ENCODE measurements around the gene ATP1A1. TPM values are rescaled to one million over a fixed set of nuclear protein-coding genes. Genes with fewer than 3 reads are reported as not detected.

Gene ATP1A1
- total RNA-seq, 1 donor from 2014 or later, result 216 TPM

- Histone ChIP-seq H3K36me3 (ENCODE audit: control insufficient read depth, insufficient read depth, low read length) (no peaks in the 10 kb centered on the region), H3K27me3 (ENCODE audit: control insufficient read depth, insufficient read depth, low read length) (no peaks in the 10 kb centered on the region), H3K4me3 (ENCODE audit: low read depth, low read length) (no peak overlapping the region)
- TF ChIP-seq, protein P1, sequence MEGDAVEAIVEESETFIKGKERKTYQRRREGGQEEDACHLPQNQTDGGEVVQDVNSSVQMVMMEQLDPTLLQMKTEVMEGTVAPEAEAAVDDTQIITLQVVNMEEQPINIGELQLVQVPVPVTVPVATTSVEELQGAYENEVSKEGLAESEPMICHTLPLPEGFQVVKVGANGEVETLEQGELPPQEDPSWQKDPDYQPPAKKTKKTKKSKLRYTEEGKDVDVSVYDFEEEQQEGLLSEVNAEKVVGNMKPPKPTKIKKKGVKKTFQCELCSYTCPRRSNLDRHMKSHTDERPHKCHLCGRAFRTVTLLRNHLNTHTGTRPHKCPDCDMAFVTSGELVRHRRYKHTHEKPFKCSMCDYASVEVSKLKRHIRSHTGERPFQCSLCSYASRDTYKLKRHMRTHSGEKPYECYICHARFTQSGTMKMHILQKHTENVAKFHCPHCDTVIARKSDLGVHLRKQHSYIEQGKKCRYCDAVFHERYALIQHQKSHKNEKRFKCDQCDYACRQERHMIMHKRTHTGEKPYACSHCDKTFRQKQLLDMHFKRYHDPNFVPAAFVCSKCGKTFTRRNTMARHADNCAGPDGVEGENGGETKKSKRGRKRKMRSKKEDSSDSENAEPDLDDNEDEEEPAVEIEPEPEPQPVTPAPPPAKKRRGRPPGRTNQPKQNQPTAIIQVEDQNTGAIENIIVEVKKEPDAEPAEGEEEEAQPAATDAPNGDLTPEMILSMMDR (IDR thresholded peaks at IDR 0.05; ENCODE audit: insufficient read depth, low read length, poor library complexity, severe bottlenecking), result no peak
- no peak for DNase-seq (ENCODE audit: low read depth)
These were observed 9.9 kb downstream of the ATP1A1 start for GRCh38 chr1:116382857-116383483.

GRCh38 chr1:116386042-116386441 lies 13.0 kb downstream of the ATP1A1 start:
- DNase-seq (ENCODE audit: low read depth), result no peak
- TF ChIP-seq, protein P1 (IDR thresholded peaks at IDR 0.05; ENCODE audit: insufficient read depth, low read length, poor library complexity, severe bottlenecking), result no peak
- no peak overlapping the region for H3K4me3 ChIP-seq (ENCODE audit: low read depth, low read length)
- H3K36me3 ChIP-seq (ENCODE audit: control insufficient read depth, insufficient read depth, low read length), result peaks cover 5% of the 10 kb centered on the region
- H3K27me3 ChIP-seq (ENCODE audit: control insufficient read depth, insufficient read depth, low read length), result no peaks in the 10 kb centered on the region

DNA sequence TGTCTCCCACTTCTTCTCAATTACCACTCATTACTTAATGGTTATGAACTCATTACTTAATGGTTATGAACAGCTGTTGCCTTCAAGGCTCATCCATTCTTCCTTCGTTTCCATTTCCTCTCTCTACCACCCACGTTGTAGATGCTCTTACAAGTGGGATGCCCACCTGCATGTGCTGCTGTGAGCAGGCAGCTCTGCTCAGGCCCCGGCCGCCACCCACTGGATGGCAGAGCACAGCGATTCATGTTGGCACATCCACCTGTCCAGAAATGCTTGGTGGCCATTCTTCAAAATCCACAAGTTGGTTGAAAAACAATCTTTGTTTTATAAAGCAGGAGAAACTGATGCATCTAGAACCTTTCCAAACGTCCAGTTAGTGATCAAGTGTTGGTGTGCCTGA lies 14.5 kb downstream of the ATP1A1 start:
- no peak for DNase-seq (ENCODE audit: low read depth)
- peaks cover 5% of the 10 kb centered on the region for H3K36me3 ChIP-seq (ENCODE audit: control insufficient read depth, insufficient read depth, low read length)
- no peaks in the 10 kb centered on the region for H3K27me3 ChIP-seq (ENCODE audit: control insufficient read depth, insufficient read depth, low read length)
- TF ChIP-seq, protein P1 (IDR thresholded peaks at IDR 0.05; ENCODE audit: insufficient read depth, low read length, poor library complexity, severe bottlenecking), result no peak
- no peak overlapping the region for H3K4me3 ChIP-seq (ENCODE audit: low read depth, low read length)

- no peak for DNase-seq (ENCODE audit: low read depth)
- TF ChIP-seq, protein P1 (IDR thresholded peaks at IDR 0.05; ENCODE audit: insufficient read depth, low read length, poor library complexity, severe bottlenecking), result no peak
- Histone ChIP-seq H3K4me3 (ENCODE audit: low read depth, low read length) (no peak overlapping the region), H3K27me3 (ENCODE audit: control insufficient read depth, insufficient read depth, low read length) (no peaks in the 10 kb centered on the region), H3K36me3 (ENCODE audit: control insufficient read depth, insufficient read depth, low read length) (peaks cover 5% of the 10 kb centered on the region)
These were observed 15.1 kb downstream of the ATP1A1 start for GRCh38 chr1:116388122-116388521.

DNA sequence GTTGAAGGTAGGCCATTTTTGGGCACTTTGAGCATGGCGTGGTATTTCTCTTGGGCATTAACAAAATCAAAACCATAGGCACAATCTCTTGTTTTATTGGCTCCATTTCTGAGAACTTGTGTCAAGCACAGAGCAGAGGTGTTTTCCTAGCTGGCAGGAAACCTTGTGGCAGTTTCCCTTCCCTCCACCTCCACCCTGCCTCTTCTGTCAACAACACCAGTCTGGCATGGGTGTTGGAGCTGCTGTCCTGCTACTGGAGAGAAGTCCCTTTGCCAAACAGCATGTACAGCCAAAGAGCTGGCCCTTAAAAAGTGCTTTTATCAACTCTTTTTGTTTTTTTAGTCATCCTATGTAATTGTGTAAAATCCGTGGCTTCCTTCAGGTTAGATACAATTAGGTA lies 16.0 kb downstream of the ATP1A1 start:
- peaks cover 5% of the 10 kb centered on the region for H3K36me3 ChIP-seq (ENCODE audit: control insufficient read depth, insufficient read depth, low read length)
- no peaks in the 10 kb centered on the region for H3K27me3 ChIP-seq (ENCODE audit: control insufficient read depth, insufficient read depth, low read length)
- TF ChIP-seq, protein P1 (IDR thresholded peaks at IDR 0.05; ENCODE audit: insufficient read depth, low read length, poor library complexity, severe bottlenecking), result no peak
- DNase-seq (ENCODE audit: low read depth), result no peak
- H3K4me3 ChIP-seq (ENCODE audit: low read depth, low read length), result no peak overlapping the region

DNA sequence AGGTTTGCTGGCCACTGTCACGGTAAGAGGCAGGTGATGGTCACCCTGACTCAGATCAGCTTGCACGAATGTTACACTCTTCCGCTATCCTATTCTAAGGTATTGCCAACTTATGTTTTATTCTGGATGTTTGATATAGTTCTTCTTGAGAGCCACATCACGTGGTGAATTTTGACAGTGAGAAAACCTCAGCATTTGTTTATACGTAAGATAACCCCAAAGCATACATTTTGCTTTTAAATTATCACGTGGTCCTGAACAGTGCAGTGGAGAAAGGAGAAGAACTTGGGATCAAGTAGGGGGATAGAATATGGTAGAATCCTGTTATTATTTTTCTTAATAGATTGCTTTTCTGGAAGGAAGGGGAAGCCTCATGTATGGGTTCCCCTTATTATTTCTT lies 16.6 kb downstream of the ATP1A1 start:
- no peak for DNase-seq (ENCODE audit: low read depth)
- Histone ChIP-seq H3K27me3 (ENCODE audit: control insufficient read depth, insufficient read depth, low read length) (no peaks in the 10 kb centered on the region), H3K36me3 (ENCODE audit: control insufficient read depth, insufficient read depth, low read length) (peaks cover 5% of the 10 kb centered on the region), H3K4me3 (ENCODE audit: low read depth, low read length) (no peak overlapping the region)
- TF ChIP-seq, protein P1 (IDR thresholded peaks at IDR 0.05; ENCODE audit: insufficient read depth, low read length, poor library complexity, severe bottlenecking), result no peak
